SU-DHL-6 (cell line): ENCODE measurements around the gene NTMT1.

Experiments used
- H2AFZ ChIP-seq: fragments of 200-600 bp; sonication (generic); 2 replicates; pipeline ENCODE4 v1.6.1; 2014; ENCODE audit warnings: low read depth, mild to moderate bottlenecking, moderate library complexity, mixed read lengths, antibody characterized with exemption, low read length; ENCODE audit not compliant: severe bottlenecking
- H3F3A ChIP-seq: fragments of 200-600 bp; shearing (Covaris generic); 2 replicates; pipeline ENCODE4 v1.6.0; 2016; ENCODE audit warnings: antibody characterized with exemption, mild to moderate bottlenecking; ENCODE audit not compliant: insufficient read depth
- H3K27ac ChIP-seq: fragments of 200-600 bp; sonication (generic); 2 replicates; pipeline ENCODE4 v1.5.1; 2016; ENCODE audit warnings: low read depth, mild to moderate bottlenecking, low read length, moderate library complexity, mixed read lengths
- H3K27me3 ChIP-seq: fragments of 200-600 bp; sonication (generic), shearing (Covaris generic); 2 replicates; pipeline ENCODE4 v1.6.0; 2014; ENCODE audit warnings: mild to moderate bottlenecking, low read length
- H3K36me3 ChIP-seq: fragments of 200-600 bp; sonication (generic); 2 replicates; pipeline ENCODE4 v1.6.1; 2014; ENCODE audit warnings: mild to moderate bottlenecking, low read length, mixed read lengths
- H3K4me2 ChIP-seq: fragments of 300-600, 200-600 bp; shearing (Covaris generic), sonication (generic); 2 replicates; pipeline ENCODE4 v1.6.0; 2014; ENCODE audit warnings: low read length, low read depth, mild to moderate bottlenecking; ENCODE audit not compliant: poor library complexity, severe bottlenecking
- H3K4me3 ChIP-seq: fragments of 200-600 bp; sonication (generic); 2 replicates; pipeline ENCODE4 v1.5.1; 2014; ENCODE audit warnings: antibody characterized with exemption, low read length, mild to moderate bottlenecking, mixed read lengths; ENCODE audit not compliant: insufficient read depth, poor library complexity, severe bottlenecking
- H3K79me2 ChIP-seq: fragments of 200-600 bp; sonication (generic); 2 replicates; pipeline ENCODE4 v1.6.1; 2014; ENCODE audit warnings: mild to moderate bottlenecking, low read length, moderate library complexity; ENCODE audit not compliant: insufficient read depth
- H3K9ac ChIP-seq: fragments of 200-600 bp; sonication (generic); 2 replicates; pipeline ENCODE4 v1.7.0; 2014; ENCODE audit warnings: mild to moderate bottlenecking, low read length
- H3K9me2 ChIP-seq: fragments of 200-600 bp; sonication (generic); replicated peaks from 2 replicates; pipeline ENCODE4 v1.6.1; 2014; ENCODE audit warnings: low read length; ENCODE audit not compliant: insufficient read depth
- H3K9me3 ChIP-seq: fragments of 200-600 bp; sonication (generic); 2 replicates; pipeline ENCODE4 v1.6.1; 2014; ENCODE audit warnings: low read length, mixed read lengths; ENCODE audit not compliant: insufficient read depth
- H4K20me1 ChIP-seq: fragments of 200-600 bp; sonication (generic); 2 replicates; pipeline ENCODE4 v1.6.1; 2014; ENCODE audit warnings: low read depth, mild to moderate bottlenecking, antibody characterized with exemption, low read length, moderate library complexity, mixed read lengths
- CTCF ChIP-seq: fragments of 200-600 bp; sonication (generic); IDR thresholded peaks from one replicate; pipeline ENCODE4 v1.5.1; 2017; ENCODE audit warnings: antibody characterized with exemption, mild to moderate bottlenecking, low read length, moderate library complexity; ENCODE audit not compliant: insufficient read depth, poor library complexity, severe bottlenecking
- EZH2phosphoT487 ChIP-seq: fragments of 200-600 bp; sonication (generic), shearing (Covaris generic); conservative IDR thresholded peaks from 2 replicates; pipeline ENCODE4 v1.6.1; 2018; ENCODE audit warnings: mild to moderate bottlenecking, antibody characterized with exemption, low read length, moderate library complexity, mixed read lengths

The NTMT1 gene

GRCh38 chr9:129629251-129629820 lies 3.4 kb downstream of the NTMT1 start:
- Histone ChIP-seq H3F3A (peaks cover 5% of the 10 kb centered on the region; the same call in 1 of the 2 replicates), H3K27me3 (no peaks in the 10 kb centered on the region), H3K4me3 (no peak overlapping the region), H3K36me3 (no peaks in the 10 kb centered on the region), H3K79me2 (peaks cover 80% of the 10 kb centered on the region), H3K27ac (no peak overlapping the region), H3K9me3 (no peaks in the 10 kb centered on the region), H4K20me1 (peaks cover 14% of the 10 kb centered on the region; the same call in 1 of the 2 replicates), H3K4me2 (no peak overlapping the region), H3K9ac (no peak overlapping the region), H2AFZ (no peak overlapping the region), H3K9me2 (no peaks in the 10 kb centered on the region)
- TF ChIP-seq EZH2phosphoT487 = no peak
- TF ChIP-seq CTCF = no peak

DNA sequence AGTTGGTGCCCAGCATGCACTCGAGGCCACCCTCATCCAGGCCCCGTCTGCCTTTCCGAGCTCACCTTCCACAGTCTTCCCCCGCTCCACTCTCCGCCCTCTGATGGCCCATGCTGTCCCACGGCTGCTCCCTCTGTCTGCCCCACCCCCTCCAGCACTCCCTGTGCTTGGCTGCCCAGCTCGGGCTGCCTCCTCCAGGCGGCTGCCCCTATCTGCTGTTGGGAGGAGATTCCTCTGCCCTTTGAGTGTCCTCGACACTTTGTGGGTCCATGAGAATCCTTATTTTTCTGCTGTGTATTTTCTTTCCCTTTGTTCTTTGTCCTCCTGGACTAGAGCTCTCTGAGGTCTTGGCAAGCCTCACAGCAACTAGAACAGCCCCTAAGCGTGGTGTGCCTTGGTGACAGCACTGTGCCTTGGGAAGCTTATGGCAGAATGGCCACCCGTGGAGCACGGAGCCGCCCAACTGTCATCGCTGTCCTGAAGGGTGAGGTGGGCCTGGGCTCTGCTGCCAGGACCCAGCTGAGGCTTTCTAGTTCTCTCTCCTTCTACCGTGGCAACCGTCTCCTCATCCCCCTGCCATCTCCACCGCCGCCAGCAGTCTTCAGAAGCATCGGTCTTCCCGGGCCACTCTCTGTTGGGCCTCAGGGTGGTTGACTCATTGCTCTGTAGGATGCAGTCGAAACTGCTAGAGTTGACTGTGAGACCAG lies 5.2 kb downstream of the NTMT1 start:
- no peaks in the 10 kb centered on the region for H3K9me2 ChIP-seq
- no peaks in the 10 kb centered on the region for H3F3A ChIP-seq
- no peak overlapping the region for H3K4me3 ChIP-seq
- H4K20me1 ChIP-seq = peaks cover 14% of the 10 kb centered on the region; the same call in 1 of the 2 replicates
- H3K27me3 ChIP-seq = no peaks in the 10 kb centered on the region
- peaks cover 80% of the 10 kb centered on the region for H3K79me2 ChIP-seq
- H3K9me3 ChIP-seq = no peaks in the 10 kb centered on the region
- H3K9ac ChIP-seq = no peak overlapping the region
- no peak overlapping the region for H3K4me2 ChIP-seq
- no peaks in the 10 kb centered on the region for H3K36me3 ChIP-seq
- TF ChIP-seq EZH2phosphoT487 (no peak), CTCF (no peak)
- no peak overlapping the region for H3K27ac ChIP-seq
- no peak overlapping the region for H2AFZ ChIP-seq

GRCh38 chr9:129631674-129632129 lies 5.7 kb downstream of the NTMT1 start:
- no peak overlapping the region for H3K4me3 ChIP-seq
- no peaks in the 10 kb centered on the region for H3K27me3 ChIP-seq
- H3K36me3 ChIP-seq = no peaks in the 10 kb centered on the region
- H4K20me1 ChIP-seq = peaks cover 14% of the 10 kb centered on the region; the same call in 1 of the 2 replicates
- H3F3A ChIP-seq = no peaks in the 10 kb centered on the region
- no peaks in the 10 kb centered on the region for H3K9me2 ChIP-seq
- no peaks in the 10 kb centered on the region for H3K9me3 ChIP-seq
- H3K79me2 ChIP-seq = peaks cover 74% of the 10 kb centered on the region
- H3K27ac ChIP-seq = no peak overlapping the region
- TF ChIP-seq CTCF (no peak), EZH2phosphoT487 (no peak)
- no peak overlapping the region for H3K9ac ChIP-seq
- no peak overlapping the region for H3K4me2 ChIP-seq
- H2AFZ ChIP-seq = no peak overlapping the region
